PC-9 (cell line): Measurements from ENCODE around the gene SORCS2. TPM values are rescaled to one million over a fixed set of nuclear protein-coding genes. Genes with fewer than 3 reads are reported as not detected.

Source experiments
- BruUV-seq: library from RNA; stranded (reverse); fragments of 400-500 nt; replicated peaks from 2 replicates; lab custom pipeline; 2021; lab: Mats Ljungman, UMichigan
- CTCF ChIA-PET: fragments of 300-600 bp; sonication (Branson Sonifier 250); formaldehyde crosslinking; loops from one replicate; lab custom pipeline; 2022; ENCODE audit warnings: antibody characterized with exemption; lab: Charles Lee
- POLR2A ChIA-PET: fragments of 300-600 bp; sonication (Branson Sonifier 250); formaldehyde crosslinking; loops from one replicate; lab custom pipeline; 2022; ENCODE audit warnings: antibody characterized with exemption; ENCODE audit not compliant: unreplicated experiment; lab: Charles Lee
- DNase-seq, 2 experiments: peaks; one replicate each; pipeline versions ENCODE4 v3.0.0 to v3.0.0-alpha.2; 2015 to 2022; ENCODE audit warnings: mixed read lengths in 1 of 2
- H2AFZ ChIP-seq: fragments of 200-600 bp; sonication (generic); 2 replicates; pipeline ENCODE4 v1.8.1; 2017; ENCODE audit warnings: antibody characterized with exemption
- H3F3A ChIP-seq: fragments of 200-600 bp; sonication (generic); 2 replicates; pipeline ENCODE4 v1.8.1; 2017; ENCODE audit warnings: antibody characterized with exemption, mild to moderate bottlenecking, low read depth; ENCODE audit not compliant: insufficient read depth
- H3K27ac ChIP-seq: fragments of 200-600 bp; sonication (generic); 2 replicates; pipeline ENCODE4 v1.6.1; 2016; ENCODE audit warnings: mixed run types
- H3K27me3 ChIP-seq: fragments of 200-600 bp; sonication (generic); 2 replicates; pipeline ENCODE4 v1.6.1; 2016; ENCODE audit warnings: low read depth, mixed run types; ENCODE audit not compliant: insufficient read depth
- H3K36me3 ChIP-seq: fragments of 200-600 bp; sonication (generic); 2 replicates; pipeline ENCODE4 v1.6.1; 2016; ENCODE audit warnings: low read depth, mixed run types
- H3K4me1 ChIP-seq: fragments of 200-600 bp; sonication (generic); replicated peaks from 2 replicates; pipeline ENCODE4 v1.6.1; 2016; ENCODE audit warnings: mixed run types; ENCODE audit not compliant: insufficient read depth
- H3K4me2 ChIP-seq: fragments of 200-600 bp; sonication (generic); 2 replicates; pipeline ENCODE4 v1.6.1; 2017; ENCODE audit warnings: mixed run types
- H3K4me3 ChIP-seq: fragments of 200-600 bp; sonication (generic); 2 replicates; pipeline ENCODE4 v1.6.1; 2016; ENCODE audit warnings: mixed run types
- H3K79me2 ChIP-seq: fragments of 200-600 bp; sonication (generic); 2 replicates; pipeline ENCODE4 v1.6.1; 2017; ENCODE audit warnings: low read depth, mixed run types
- H3K9me2 ChIP-seq: fragments of 200-600 bp; sonication (generic); 2 replicates; pipeline ENCODE4 v1.8.1; 2017; ENCODE audit warnings: mild to moderate bottlenecking; ENCODE audit not compliant: insufficient read depth
- H3K9me3 ChIP-seq: fragments of 200-600 bp; sonication (generic); 2 replicates; pipeline ENCODE4 v1.8.1; 2016; ENCODE audit warnings: low read depth; ENCODE audit not compliant: insufficient read depth
- H4K20me1 ChIP-seq: fragments of 200-600 bp; sonication (generic); 2 replicates; pipeline ENCODE4 v1.8.1; 2017; ENCODE audit not compliant: insufficient read depth
- CTCF ChIP-seq: fragments of 200-600 bp; sonication (generic); conservative IDR thresholded peaks from 2 replicates; pipeline ENCODE4 v1.6.1; 2017; ENCODE audit warnings: mixed run types, antibody characterized with exemption, mild to moderate bottlenecking, moderate library complexity
- EZH2 ChIP-seq: fragments of 200-600 bp; sonication (generic); IDR thresholded peaks from 2 replicates; pipeline ENCODE4 v1.8.0; 2017; ENCODE audit warnings: antibody characterized with exemption, low read depth
- intact Hi-C: fragments of 100-400 bp; cut with micrococcal nuclease; formaldehyde crosslinking; loops from one replicate; pipeline ENCODE4 v1.10.0; 2022; ENCODE audit not compliant: unreplicated experiment
- total RNA-seq: library from RNA; stranded (reverse); gene quantifications from 2 replicates; pipeline ENCODE4 v1.2.3, GENCODE V29; 2021

Gene SORCS2
- total RNA-seq, 1 experiment from 2014 or later = 25.8 TPM

- BruUV-seq = no TSS peak
These were observed 401.5 kb downstream of the SORCS2 start for GRCh38 chr4:7593646-7594412.

GRCh38 chr4:7595934-7596461 lies 403.7 kb downstream of the SORCS2 start:
- Histone ChIP-seq H3K4me3 (no peak overlapping the region), H3K9me3 (no peaks in the 10 kb centered on the region), H3K36me3 (no peaks in the 10 kb centered on the region), H2AFZ (no peak overlapping the region), H3K27ac (no peak overlapping the region), H3K9me2 (no peaks in the 10 kb centered on the region), H3K4me2 (no peak overlapping the region), H3F3A (no peaks in the 10 kb centered on the region), H3K4me1 (no peaks in the 10 kb centered on the region), H3K79me2 (no peaks in the 10 kb centered on the region), H4K20me1 (no peaks in the 10 kb centered on the region), H3K27me3 (no peaks in the 10 kb centered on the region)
- ChIA-PET POLR2A (no interaction called here), CTCF (no interaction called here)
- no peak for TF ChIP-seq EZH2
- no peak for TF ChIP-seq CTCF
- no peak for DNase-seq
- intact Hi-C loops = no loop called here
- no TSS peak for BruUV-seq

More at GRCh38 chr4:7593646-7594412, 401.5 kb downstream of the SORCS2 start:
- Histone ChIP-seq H3F3A (no peaks in the 10 kb centered on the region), H3K36me3 (no peaks in the 10 kb centered on the region), H4K20me1 (no peaks in the 10 kb centered on the region), H3K4me1 (no peaks in the 10 kb centered on the region), H3K4me2 (no peak overlapping the region), H3K9me3 (no peaks in the 10 kb centered on the region), H3K4me3 (no peak overlapping the region), H3K27ac (no peak overlapping the region), H3K79me2 (no peaks in the 10 kb centered on the region), H2AFZ (no peak overlapping the region), H3K27me3 (no peaks in the 10 kb centered on the region), H3K9me2 (no peaks in the 10 kb centered on the region)
- ChIA-PET POLR2A (no interaction called here), CTCF (no interaction called here)
- no peak for DNase-seq
- TF ChIP-seq EZH2 (no peak), CTCF (no peak)
- intact Hi-C loops = no loop called here

- ChIA-PET POLR2A (no interaction called here), CTCF (no interaction called here)
- no peaks in the 10 kb centered on the region for H3K27me3 ChIP-seq
- intact Hi-C loops = no loop called here
- no peaks in the 10 kb centered on the region for H3K79me2 ChIP-seq
- TF ChIP-seq EZH2 = no peak
- TF ChIP-seq CTCF = no peak
- H3K9me2 ChIP-seq = no peaks in the 10 kb centered on the region
- no peaks in the 10 kb centered on the region for H3F3A ChIP-seq
- H3K9me3 ChIP-seq = no peaks in the 10 kb centered on the region
- no peak overlapping the region for H2AFZ ChIP-seq
- H3K27ac ChIP-seq = no peak overlapping the region
- no peaks in the 10 kb centered on the region for H3K36me3 ChIP-seq
- H4K20me1 ChIP-seq = no peaks in the 10 kb centered on the region
- H3K4me2 ChIP-seq = no peak overlapping the region
- no peaks in the 10 kb centered on the region for H3K4me1 ChIP-seq
- no TSS peak for BruUV-seq
- H3K4me3 ChIP-seq = no peak overlapping the region
- no peak for DNase-seq
These were observed 404.7 kb downstream of the SORCS2 start for GRCh38 chr4:7596918-7597606.
